Ovary (tissue), 3 donors: ENCODE measurements around the gene NRSN2.

Experiments used
- POLR2A ChIP-seq: fragments of 450-650 bp; IDR thresholded peaks from one replicate; pipeline ENCODE4 v1.6.1; 2017; ENCODE audit warnings: antibody characterized with exemption, mild to moderate bottlenecking, moderate library complexity
- TF ChIP-seq, protein P1 (sequence below), 3 donors: fragments of 450-650 bp in 2 of 3; fragments of 200-600 bp in 1 of 3; IDR thresholded peaks; one replicate each; pipeline versions ENCODE4 v1.5.1 to v1.8.0; 2016 to 2022; ENCODE audit warnings: antibody characterized with exemption in 3 of 3, mild to moderate bottlenecking in 1 of 3
- donor health status: DM: no; HTN: no; CAD: no.

DNA sequence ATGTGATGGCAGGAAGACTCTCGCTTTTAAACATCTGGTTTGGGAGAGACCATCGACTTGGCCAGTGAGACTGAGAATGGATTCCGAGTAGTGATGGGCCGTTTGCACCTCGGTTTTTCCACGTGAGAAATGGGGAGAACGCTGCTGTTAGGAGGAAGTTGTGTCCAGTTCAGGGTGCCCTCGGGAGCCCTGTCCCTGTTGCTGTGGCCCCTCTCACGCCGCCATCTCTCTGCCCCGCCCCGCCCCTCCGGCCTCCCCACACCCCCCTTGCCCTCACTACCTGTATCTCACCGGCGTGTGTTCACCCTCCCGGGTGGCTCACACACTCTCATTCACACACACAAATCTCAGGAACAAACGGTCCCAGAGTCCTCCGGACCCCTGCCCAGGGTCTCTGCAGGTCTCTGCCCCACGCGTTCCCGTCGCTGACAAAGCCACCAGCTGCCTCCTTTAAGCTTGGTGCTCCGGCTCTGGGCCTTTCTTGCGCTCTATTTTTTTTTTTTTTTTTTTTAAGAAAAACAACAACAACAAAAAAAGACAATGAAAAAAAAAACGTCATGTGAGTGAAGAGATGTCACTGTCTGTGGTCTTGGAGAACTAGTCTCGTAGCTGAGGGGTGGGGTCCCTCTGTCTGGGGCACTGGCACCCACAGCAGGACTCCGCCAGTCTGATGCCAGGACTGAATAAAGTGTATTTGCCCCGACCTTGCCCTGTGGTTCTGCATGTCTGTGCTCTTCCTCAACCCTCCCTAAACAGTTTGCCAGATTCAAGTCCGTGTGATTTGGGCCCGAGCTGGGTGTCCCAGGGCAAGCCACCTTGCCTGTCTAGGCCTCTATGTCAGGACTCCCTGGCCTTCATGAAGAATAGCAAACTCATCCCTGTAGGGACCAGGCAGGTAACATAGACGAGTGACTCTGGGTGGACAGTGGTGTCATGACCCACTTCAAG, 18.6 kb upstream of the NRSN2 start:
- no peak for TF ChIP-seq POLR2A
- TF ChIP-seq, protein P1, sequence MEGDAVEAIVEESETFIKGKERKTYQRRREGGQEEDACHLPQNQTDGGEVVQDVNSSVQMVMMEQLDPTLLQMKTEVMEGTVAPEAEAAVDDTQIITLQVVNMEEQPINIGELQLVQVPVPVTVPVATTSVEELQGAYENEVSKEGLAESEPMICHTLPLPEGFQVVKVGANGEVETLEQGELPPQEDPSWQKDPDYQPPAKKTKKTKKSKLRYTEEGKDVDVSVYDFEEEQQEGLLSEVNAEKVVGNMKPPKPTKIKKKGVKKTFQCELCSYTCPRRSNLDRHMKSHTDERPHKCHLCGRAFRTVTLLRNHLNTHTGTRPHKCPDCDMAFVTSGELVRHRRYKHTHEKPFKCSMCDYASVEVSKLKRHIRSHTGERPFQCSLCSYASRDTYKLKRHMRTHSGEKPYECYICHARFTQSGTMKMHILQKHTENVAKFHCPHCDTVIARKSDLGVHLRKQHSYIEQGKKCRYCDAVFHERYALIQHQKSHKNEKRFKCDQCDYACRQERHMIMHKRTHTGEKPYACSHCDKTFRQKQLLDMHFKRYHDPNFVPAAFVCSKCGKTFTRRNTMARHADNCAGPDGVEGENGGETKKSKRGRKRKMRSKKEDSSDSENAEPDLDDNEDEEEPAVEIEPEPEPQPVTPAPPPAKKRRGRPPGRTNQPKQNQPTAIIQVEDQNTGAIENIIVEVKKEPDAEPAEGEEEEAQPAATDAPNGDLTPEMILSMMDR (IDR thresholded peaks at IDR 0.05): no peak
